SK-N-SH (cell line): ENCODE results near the gene SFXN4. TPM values are rescaled to one million over a fixed set of nuclear protein-coding genes. Genes with fewer than 3 reads are reported as not detected.

Experiments
- CTCF ChIA-PET: fragments of 300-600, 350-600 bp; formaldehyde crosslinking; extraction: SDS; loops from one replicate; lab custom pipeline; 2021; lab: Yijun Ruan, JAX
- POLR2A ChIA-PET: fragments of 350-600 bp; sonication (Branson Sonifier 250); formaldehyde crosslinking; extraction: SDS; loops from one replicate; lab custom pipeline; 2020; ENCODE audit warnings: antibody characterized with exemption, inconsistent platforms; lab: Yijun Ruan, JAX
- DNase-seq: peaks from one replicate; pipeline ENCODE4 v3.0.0; 2012
- H2AFZ ChIP-seq: fragments of 200-600 bp; sonication (generic); 2 replicates; pipeline ENCODE4 v1.8.1; 2016; ENCODE audit warnings: antibody characterized with exemption, mild to moderate bottlenecking, low read depth
- H3F3A ChIP-seq: fragments of 200-600 bp; sonication (generic); replicated peaks from 2 replicates; pipeline ENCODE3; 2016; ENCODE audit warnings: antibody characterized with exemption, mild to moderate bottlenecking; ENCODE audit not compliant: insufficient read depth
- H3K27ac ChIP-seq, 2 experiments: fragments of 200-500 bp in 1 of 2; fragments of 200-600 bp in 1 of 2; sonication (Bioruptor generic) in 1 of 2; sonication (generic), shearing (Covaris generic) in 1 of 2; 2 replicates each; pipeline versions ENCODE4 v1.5.1 to v1.6.1; 2014 to 2016; ENCODE audit warnings: low read depth in 2 of 2, inconsistent platforms in 1 of 2, low read length in 1 of 2, mild to moderate bottlenecking in 1 of 2, mixed read lengths in 1 of 2
- H3K27me3 ChIP-seq: fragments of 200-600 bp; sonication (generic), shearing (Covaris generic); 2 replicates; pipeline ENCODE4 v1.6.1; 2016; ENCODE audit warnings: mixed run types; ENCODE audit not compliant: insufficient read depth
- H3K36me3 ChIP-seq, 2 experiments: fragments of 200-500 bp in 1 of 2; fragments of 200-600 bp in 1 of 2; sonication (Bioruptor generic) in 1 of 2; sonication (generic) in 1 of 2; replicated peaks in 1 of 2; 2 replicates each; pipeline versions ENCODE3 to v1.5.1; 2014 to 2016; ENCODE audit warnings: low read length in 1 of 2, mild to moderate bottlenecking in 1 of 2; ENCODE audit not compliant: insufficient read depth in 2 of 2, control insufficient read depth in 1 of 2
- H3K4me1 ChIP-seq, 2 experiments: fragments of 200-500 bp in 1 of 2; fragments of 200-600 bp in 1 of 2; sonication (Bioruptor generic) in 1 of 2; sonication (generic), shearing (Covaris generic) in 1 of 2; 2 replicates each; pipeline versions ENCODE4 v1.5.1 to v1.6.1; 2014 to 2016; ENCODE audit warnings: low read depth in 1 of 2, low read length in 1 of 2, mixed run types in 1 of 2; ENCODE audit not compliant: insufficient read depth in 2 of 2, control insufficient read depth in 1 of 2
- H3K4me2 ChIP-seq: fragments of 200-600 bp; sonication (generic), shearing (Covaris generic); 2 replicates; pipeline ENCODE4 v1.6.1; 2017; ENCODE audit warnings: mixed run types
- H3K4me3 ChIP-seq, 2 experiments: fragments of 200-500 bp in 1 of 2; fragments of 200-600 bp in 1 of 2; sonication (Bioruptor generic) in 1 of 2; sonication (generic), shearing (Covaris generic) in 1 of 2; 2 replicates each; pipeline versions ENCODE4 v1.5.1 to v1.8.1; 2014 to 2016; ENCODE audit warnings: low read depth in 2 of 2, inconsistent platforms in 1 of 2, low read length in 1 of 2, mild to moderate bottlenecking in 1 of 2, mixed read lengths in 1 of 2, moderate library complexity in 1 of 2
- H3K79me2 ChIP-seq: fragments of 200-600 bp; sonication (generic); 2 replicates; pipeline ENCODE4 v1.8.1; 2017; ENCODE audit warnings: mild to moderate bottlenecking; ENCODE audit not compliant: insufficient read depth
- H3K9ac ChIP-seq: fragments of 200-600 bp; sonication (generic); 2 replicates; pipeline ENCODE4 v1.6.1; 2017; ENCODE audit warnings: mixed run types
- H3K9me2 ChIP-seq: fragments of 200-600 bp; sonication (generic); 2 replicates; pipeline ENCODE4 v1.6.1; 2017; ENCODE audit warnings: mixed run types
- H3K9me3 ChIP-seq: fragments of 200-600 bp; sonication (generic); 2 replicates; pipeline ENCODE4 v1.6.1; 2017; ENCODE audit warnings: mixed run types, mild to moderate bottlenecking, moderate library complexity
- H4K20me1 ChIP-seq: fragments of 200-600 bp; sonication (generic); 2 replicates; pipeline ENCODE4 v1.6.1; 2017; ENCODE audit warnings: mild to moderate bottlenecking, mixed run types; ENCODE audit not compliant: insufficient read depth
- CHD2 ChIP-seq: fragments of 150-350 bp; IDR thresholded peaks from 2 replicates; pipeline ENCODE4 v1.6.1; 2018; ENCODE audit warnings: low read length; ENCODE audit not compliant: partially characterized antibody
- ELF1 ChIP-seq: IDR thresholded peaks from 2 replicates; pipeline ENCODE4 v1.4.0; 2012
- EP300 ChIP-seq, 2 experiments: IDR thresholded peaks; 2 replicates each; pipeline versions ENCODE4 v1.4.0 to v1.6.1; 2012; ENCODE audit warnings: borderline replicate concordance in 1 of 2, low read depth in 1 of 2, low read length in 1 of 2
- EZH2phosphoT487 ChIP-seq: fragments of 200-600 bp; sonication (generic); IDR thresholded peaks from 2 replicates; pipeline ENCODE4 v1.6.1; 2017; ENCODE audit warnings: low read depth, mixed run types, mild to moderate bottlenecking, antibody characterized with exemption, moderate library complexity, borderline replicate concordance
- FOXM1 ChIP-seq: IDR thresholded peaks from 2 replicates; pipeline ENCODE4 v1.4.0; 2012; ENCODE audit warnings: low read depth, mild to moderate bottlenecking
- JUND ChIP-seq: IDR thresholded peaks from 2 replicates; pipeline ENCODE4 v1.4.0; 2012
- MEF2A ChIP-seq: IDR thresholded peaks from 2 replicates; pipeline ENCODE4 v1.4.0; 2012; ENCODE audit warnings: low read depth, borderline replicate concordance
- RCOR1 ChIP-seq: fragments of 150-350 bp; IDR thresholded peaks from 2 replicates; pipeline ENCODE4 v1.6.1; 2017; ENCODE audit warnings: antibody characterized with exemption, low read length
- RFX5 ChIP-seq: IDR thresholded peaks from 2 replicates; pipeline ENCODE4 v1.6.1; 2012; ENCODE audit warnings: mild to moderate bottlenecking, improper control_type of control experiment, low read length
- RXRA ChIP-seq: IDR thresholded peaks from 2 replicates; pipeline ENCODE4 v1.4.0; 2012; ENCODE audit warnings: low read depth, mild to moderate bottlenecking, borderline replicate concordance
- TAF1 ChIP-seq: IDR thresholded peaks from 2 replicates; pipeline ENCODE4 v1.6.1; 2012; ENCODE audit warnings: low read depth, mild to moderate bottlenecking, low read length, moderate library complexity, borderline replicate concordance
- TCF12 ChIP-seq: IDR thresholded peaks from 2 replicates; pipeline ENCODE4 v1.4.0; 2012
- USF1 ChIP-seq: IDR thresholded peaks from 2 replicates; pipeline ENCODE4 v1.4.0; 2012; ENCODE audit warnings: low read depth, borderline replicate concordance
- ZBTB33 ChIP-seq: IDR thresholded peaks from 2 replicates; pipeline ENCODE4 v1.4.0; 2012; ENCODE audit warnings: low read depth, borderline replicate concordance
- WGBS: methylation state at CpG from one replicate; pipeline ENCODE4 v1.1.6; 2017; ENCODE audit warnings: low lambda C conversion rate; 5-methylcytosine and 5-hydroxymethylcytosine counted together
- polyA plus RNA-seq, 3 experiments: library from polyadenylated mRNA; depleted of rRNA; stranded (reverse); fragments of >200 nt; gene quantifications; 2 replicates each; pipeline ENCODE4 v1.2.3, GENCODE V29; 2012
- TF ChIP-seq, protein P1 (sequence below): IDR thresholded peaks from 2 replicates; pipeline ENCODE4 v1.6.1; 2012; ENCODE audit warnings: mild to moderate bottlenecking, low read depth, low read length, moderate library complexity

The SFXN4 gene
- polyA plus RNA-seq, 1 of the 3 experiments (the other 2 are of a cell fraction): 24.2 TPM

DNA sequence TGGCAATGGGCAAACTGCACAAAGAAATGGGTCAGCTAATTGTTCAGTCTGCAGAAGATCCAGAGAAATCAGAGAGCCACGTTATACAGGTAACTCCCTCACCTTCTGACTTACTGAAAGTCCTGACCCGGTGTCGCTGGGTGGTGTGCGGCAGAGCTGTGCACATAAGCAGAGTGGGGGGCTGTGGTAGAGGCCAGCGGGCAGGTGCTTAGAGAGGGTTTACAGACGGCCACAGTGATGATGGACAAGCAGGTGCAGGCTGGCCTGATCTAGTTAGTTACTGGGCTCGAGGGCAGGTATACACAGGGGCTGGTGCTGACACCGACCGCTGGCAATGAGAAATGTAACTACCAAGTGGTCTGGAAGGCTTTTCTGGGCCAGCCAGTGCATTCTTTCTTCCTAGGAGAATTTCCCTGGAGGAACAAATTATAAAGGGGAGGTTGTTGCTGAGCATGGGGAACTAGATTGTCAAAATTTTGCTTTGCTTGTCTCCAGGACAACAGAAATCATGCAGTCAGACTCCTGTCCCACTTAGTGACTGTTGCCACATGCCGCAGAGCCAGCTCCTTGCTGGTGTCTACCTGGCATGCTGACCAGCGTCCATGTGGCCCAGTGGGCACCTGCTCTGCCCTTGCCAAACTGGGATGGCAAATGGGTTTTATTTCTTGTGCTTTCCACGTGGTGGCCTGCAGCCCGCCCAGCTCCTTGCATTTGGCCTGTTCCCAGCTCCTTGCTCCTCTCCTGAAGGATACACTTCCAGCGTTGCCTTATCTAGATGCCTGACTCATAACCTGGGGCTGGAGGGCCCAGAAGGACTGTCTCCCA lies 32.8 kb downstream of the SFXN4 start:
- POLR2A ChIA-PET: interaction anchor here (1.0 kb wide), 1 partner anchor 28 kb away, joined by 3 read pairs; no protein-coding TSS in a partner anchor
- TF ChIP-seq MEF2A (no peak), USF1 (no peak)
- Histone ChIP-seq H3K9ac (no peak overlapping the region), H3K36me3 (peaks cover 43 to 59% of the 10 kb centered on the region in 2 experiments), H3K4me3 (no peak overlapping the region), H3K4me2 (no peak overlapping the region), H3K27ac (no peak overlapping the region), H3K9me2 (no peaks in the 10 kb centered on the region), H3K27me3 (no peaks in the 10 kb centered on the region), H4K20me1 (no peaks in the 10 kb centered on the region), H3K9me3 (no peaks in the 10 kb centered on the region), H3K79me2 (no peaks in the 10 kb centered on the region; the same call in 1 of the 2 replicates), H2AFZ (no peak overlapping the region), H3F3A (peaks cover 10% of the 10 kb centered on the region), H3K4me1 (peaks cover 0 to 8% of the 10 kb centered on the region in 2 experiments; a peak in 1 of 4 replicates)
- CTCF ChIA-PET: interaction anchor here (0.9 to 1.0 kb wide), 2 partner anchors 27 to 103 kb away, joined by 3 read pairs; no protein-coding TSS in a partner anchor
- WGBS: 84% methylated on average over 10 of the region's 14 CpGs
- no peak for DNase-seq

DNA sequence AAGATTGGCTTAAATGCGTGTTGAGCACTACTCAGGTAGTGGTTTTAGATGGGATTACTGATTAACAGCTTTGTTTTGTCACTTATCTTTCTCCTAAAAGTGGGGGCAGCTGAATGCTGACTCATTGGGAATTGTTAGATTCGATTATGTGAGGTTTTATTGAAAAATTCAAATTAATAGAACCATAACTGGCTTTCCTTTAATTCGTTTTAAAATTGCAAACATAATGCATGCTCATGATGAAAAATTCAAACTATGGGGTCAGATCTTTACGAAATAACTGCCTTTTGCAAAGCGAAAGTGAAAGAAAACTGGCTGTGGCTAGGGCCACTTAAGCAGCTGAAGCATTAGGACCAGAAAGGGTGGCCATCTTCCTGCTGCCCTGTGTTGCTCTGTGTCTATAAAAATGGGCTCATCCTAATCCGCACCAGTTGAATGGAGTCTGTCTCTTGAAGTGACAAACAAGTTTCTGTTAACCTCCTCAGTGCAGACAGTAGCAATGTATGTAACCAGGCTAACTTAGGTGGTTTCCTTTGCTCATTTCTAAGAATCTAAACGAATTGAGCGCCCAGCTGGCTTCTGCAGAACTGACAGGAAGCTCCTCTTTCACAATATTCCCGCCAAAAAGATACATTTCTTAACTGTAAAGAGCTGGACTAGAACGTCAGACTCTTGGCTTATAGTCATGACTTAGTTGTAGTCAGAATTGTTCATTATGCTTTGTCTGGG lies 33.8 kb downstream of the SFXN4 start:
- 0 out of 2 replicates have a peak overlapping the region, but pooled peaks have one; percentile 51 for H2AFZ ChIP-seq
- no peaks in the 10 kb centered on the region for H3K27me3 ChIP-seq
- peaks cover 43 to 64% of the 10 kb centered on the region in 2 experiments for H3K36me3 ChIP-seq
- DNase-seq: no peak
- H3K79me2 ChIP-seq: no peaks in the 10 kb centered on the region; the same call in 1 of the 2 replicates
- peak overlapping the region; percentile 33; the same call in 1 of the 2 replicates for H3K9ac ChIP-seq
- peaks cover 10% of the 10 kb centered on the region for H3F3A ChIP-seq
- H3K27ac ChIP-seq: no peak overlapping the region
- WGBS: 70% methylated on average over 9 of the region's 10 CpGs
- POLR2A ChIA-PET: interaction anchor here (1.0 kb wide), 1 partner anchor 27 kb away, joined by 3 read pairs; no protein-coding TSS in a partner anchor
- H3K4me2 ChIP-seq: peak overlapping the region; percentile 58
- H4K20me1 ChIP-seq: no peaks in the 10 kb centered on the region
- H3K9me3 ChIP-seq: no peaks in the 10 kb centered on the region
- CTCF ChIA-PET: interaction anchor here (1.0 kb wide), 1 partner anchor 102 kb away, joined by 3 read pairs; no protein-coding TSS in a partner anchor
- peaks cover 0 to 8% of the 10 kb centered on the region in 2 experiments; a peak in 1 of 4 replicates for H3K4me1 ChIP-seq
- TF ChIP-seq RFX5: no peak
- TF ChIP-seq TCF12: no peak
- no peak for TF ChIP-seq EP300 (IDR thresholded peaks at IDR 0.05; ENCODE audit: borderline replicate concordance in 1 of 2, low read depth in 1 of 2, low read length in 1 of 2)
- TF ChIP-seq TAF1: no peak
- TF ChIP-seq FOXM1: no peak
- no peak for TF ChIP-seq JUND
- TF ChIP-seq RXRA: no peak
- TF ChIP-seq USF1: no peak
- TF ChIP-seq, protein P1, sequence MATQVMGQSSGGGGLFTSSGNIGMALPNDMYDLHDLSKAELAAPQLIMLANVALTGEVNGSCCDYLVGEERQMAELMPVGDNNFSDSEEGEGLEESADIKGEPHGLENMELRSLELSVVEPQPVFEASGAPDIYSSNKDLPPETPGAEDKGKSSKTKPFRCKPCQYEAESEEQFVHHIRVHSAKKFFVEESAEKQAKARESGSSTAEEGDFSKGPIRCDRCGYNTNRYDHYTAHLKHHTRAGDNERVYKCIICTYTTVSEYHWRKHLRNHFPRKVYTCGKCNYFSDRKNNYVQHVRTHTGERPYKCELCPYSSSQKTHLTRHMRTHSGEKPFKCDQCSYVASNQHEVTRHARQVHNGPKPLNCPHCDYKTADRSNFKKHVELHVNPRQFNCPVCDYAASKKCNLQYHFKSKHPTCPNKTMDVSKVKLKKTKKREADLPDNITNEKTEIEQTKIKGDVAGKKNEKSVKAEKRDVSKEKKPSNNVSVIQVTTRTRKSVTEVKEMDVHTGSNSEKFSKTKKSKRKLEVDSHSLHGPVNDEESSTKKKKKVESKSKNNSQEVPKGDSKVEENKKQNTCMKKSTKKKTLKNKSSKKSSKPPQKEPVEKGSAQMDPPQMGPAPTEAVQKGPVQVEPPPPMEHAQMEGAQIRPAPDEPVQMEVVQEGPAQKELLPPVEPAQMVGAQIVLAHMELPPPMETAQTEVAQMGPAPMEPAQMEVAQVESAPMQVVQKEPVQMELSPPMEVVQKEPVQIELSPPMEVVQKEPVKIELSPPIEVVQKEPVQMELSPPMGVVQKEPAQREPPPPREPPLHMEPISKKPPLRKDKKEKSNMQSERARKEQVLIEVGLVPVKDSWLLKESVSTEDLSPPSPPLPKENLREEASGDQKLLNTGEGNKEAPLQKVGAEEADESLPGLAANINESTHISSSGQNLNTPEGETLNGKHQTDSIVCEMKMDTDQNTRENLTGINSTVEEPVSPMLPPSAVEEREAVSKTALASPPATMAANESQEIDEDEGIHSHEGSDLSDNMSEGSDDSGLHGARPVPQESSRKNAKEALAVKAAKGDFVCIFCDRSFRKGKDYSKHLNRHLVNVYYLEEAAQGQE: no peak
- no peak for TF ChIP-seq ELF1
- no peak for TF ChIP-seq RCOR1
- TF ChIP-seq EZH2phosphoT487: no peak
- TF ChIP-seq CHD2: no peak
- TF ChIP-seq ZBTB33: no peak
- TF ChIP-seq, all 33 proteins: peak for 0
- peak overlapping the region in 1 of 2 experiments; percentile 27; a peak in 1 of 4 replicates for H3K4me3 ChIP-seq
- H3K9me2 ChIP-seq: no peaks in the 10 kb centered on the region
